HepG2 (cell line): ENCODE data around the gene FNDC3B. TPM values are rescaled to one million over a fixed set of nuclear protein-coding genes. Genes with fewer than 3 reads are reported as not detected.

ENCODE experiments used
- CHD4 ChIP-seq: fragments of 200-600 bp; sonication (generic); IDR thresholded peaks from 2 replicates; pipeline ENCODE4 v1.7.0; 2017; ENCODE audit warnings: mild to moderate bottlenecking, low read length, borderline replicate concordance
- KLF16 ChIP-seq, 2 experiments: sonication (generic) in 1 of 2; formaldehyde crosslinking in 1 of 2; IDR thresholded peaks; 2 replicates each; pipeline versions ENCODE4 v1.6.1 to v1.8.0; 2016 to 2023; ENCODE audit warnings: missing genetic modification reagents in 2 of 2, missing compliant biosample characterization in 1 of 2
- MEIS2 ChIP-seq: sonication (generic); formaldehyde crosslinking; IDR thresholded peaks from 2 replicates; pipeline ENCODE4 v1.9.0; 2021; ENCODE audit warnings: mild to moderate bottlenecking, missing genetic modification reagents
- MIXL1 ChIP-seq: IDR thresholded peaks from 2 replicates; pipeline ENCODE4 v1.6.1; 2016
- NR2F2 ChIP-seq: IDR thresholded peaks from 2 replicates; pipeline ENCODE4 v1.6.1; 2012; ENCODE audit warnings: low read depth, inconsistent platforms, borderline replicate concordance
- PAXIP1 ChIP-seq: sonication (generic); formaldehyde crosslinking; conservative IDR thresholded peaks from 2 replicates; pipeline ENCODE4 v1.4.0; 2020; ENCODE audit warnings: mild to moderate bottlenecking, missing genetic modification reagents, moderate library complexity
- RBFOX2 ChIP-seq: fragments of 200-400 bp; formaldehyde crosslinking; IDR thresholded peaks from 2 replicates; pipeline ENCODE4 v1.6.1; 2017; ENCODE audit warnings: low read depth, mild to moderate bottlenecking, low read length
- SNAPC2 ChIP-seq: sonication (generic); formaldehyde crosslinking; IDR thresholded peaks from 2 replicates; pipeline ENCODE4 v1.8.1; 2022; ENCODE audit warnings: mild to moderate bottlenecking, missing genetic modification reagents
- SRF ChIP-seq: IDR thresholded peaks from 2 replicates; pipeline ENCODE4 v1.6.1; 2011; ENCODE audit warnings: mild to moderate bottlenecking, low read depth, low read length, moderate library complexity
- ZBTB44 ChIP-seq: sonication (generic); formaldehyde crosslinking; IDR thresholded peaks from 2 replicates; pipeline ENCODE4 v1.4.0; 2020; ENCODE audit warnings: missing genetic modification reagents
- ZBTB7B ChIP-seq: sonication (generic); formaldehyde crosslinking; IDR thresholded peaks from 2 replicates; pipeline ENCODE4 v1.4.0; 2020; ENCODE audit warnings: missing genetic modification reagents
- ZHX1 ChIP-seq: sonication (generic); formaldehyde crosslinking; IDR thresholded peaks from 2 replicates; pipeline ENCODE4 v1.8.1; 2022; ENCODE audit warnings: low read depth, mild to moderate bottlenecking, missing genetic modification reagents
- ZNF224 ChIP-seq: sonication (generic); formaldehyde crosslinking; IDR thresholded peaks from 2 replicates; pipeline ENCODE4 v1.5.0; 2020; ENCODE audit warnings: mild to moderate bottlenecking, missing genetic modification reagents
- ZNF562 ChIP-seq: sonication (generic); formaldehyde crosslinking; IDR thresholded peaks from 2 replicates; pipeline ENCODE4 v1.8.0; 2022; ENCODE audit warnings: missing genetic modification reagents, borderline replicate concordance
- ZNF704 ChIP-seq: sonication (generic); formaldehyde crosslinking; IDR thresholded peaks from 2 replicates; pipeline ENCODE4 v1.8.1; 2023; ENCODE audit warnings: mild to moderate bottlenecking, inconsistent platforms, moderate library complexity, missing genetic modification reagents, borderline replicate concordance
- ZNF782 ChIP-seq: sonication (generic); formaldehyde crosslinking; IDR thresholded peaks from 2 replicates; pipeline ENCODE4 v1.4.0; 2020; ENCODE audit warnings: missing genetic modification reagents, mild to moderate bottlenecking, borderline replicate concordance
- polyA plus RNA-seq, 8 experiments: library from polyadenylated mRNA; depleted of rRNA in 3 of 8; stranded (reverse) in 7 of 8; unstranded in 1 of 8; fragments of >200 nt; fragmentation: Illumina TruSeq in 4 of 8; extraction: Trizol in 4 of 8; gene quantifications; 2 replicates each; pipeline versions ENCODE4 v1.2.1 to v1.2.3, GENCODE V29; 2011 to 2016; ENCODE audit warnings: low read depth in 4 of 8, missing spikeins in 1 of 8, mixed read lengths in 1 of 8; ENCODE audit not compliant: insufficient read depth in 1 of 8
- total RNA-seq, 5 experiments: library from RNA; depleted of rRNA; stranded (reverse); fragments of >200 nt; fragmentation: Illumina TruSeq; extraction: Trizol; gene quantifications; 2 replicates each; pipeline ENCODE4 v1.2.3, GENCODE V29; 2016; ENCODE audit warnings: low read depth in 1 of 5

FNDC3B gene
- total and polyA plus RNA-seq, 2 of the 13 experiments (the other 11 are each of a cell fraction or from before 2014, with no cell fraction given), result 74.8 to 103 TPM

GRCh38 chr3:172101107-172101506, 61.7 kb downstream of the FNDC3B start (continued):
- TF ChIP-seq ZNF704 (CRISPR knock-in tag), result no peak
- TF ChIP-seq NR2F2, result peak; percentile 91
- TF ChIP-seq RBFOX2, result peak; percentile 60
- TF ChIP-seq KLF16 (CRISPR knock-in tag; IDR thresholded peaks at IDR 0.05), result peak in 1 of 2 experiments; percentile 60; a peak in 1 of 4 replicates
- no peak for TF ChIP-seq ZNF562
- peak; percentile 88; the same call in 1 of the 2 replicates for TF ChIP-seq MIXL1 (CRISPR knock-in tag)
- no peak for TF ChIP-seq ZNF782
- TF ChIP-seq MEIS2, result peak; percentile 79; the same call in 1 of the 2 replicates
- no peak for TF ChIP-seq CHD4
- no peak for TF ChIP-seq ZNF224 (CRISPR knock-in tag)
- peak; percentile 93 for TF ChIP-seq SRF
- 0 out of 2 replicates have a peak, but pooled peaks have one; percentile 52 for TF ChIP-seq ZBTB7B (CRISPR knock-in tag)
- TF ChIP-seq ZHX1 (CRISPR knock-in tag), result no peak
- no peak for TF ChIP-seq SNAPC2 (CRISPR knock-in tag)
- no peak for TF ChIP-seq ZBTB44
- peak; percentile 92 for TF ChIP-seq PAXIP1 (CRISPR knock-in tag)
